HG03095 (cell line): Measurements from ENCODE around the gene CBFA2T3.

Experiments
- ATAC-seq: cut with Tn5 transposase; IDR thresholded peaks from one replicate; pipeline ENCODE4 v1.9.1; 2021; ENCODE audit warnings: moderate library complexity; ENCODE audit not compliant: unreplicated experiment

The CBFA2T3 gene

GRCh38 chr16:88940862-88941817 is 35.9 kb downstream of the CBFA2T3 start:
- ATAC-seq: peak; percentile 37

- no peak for ATAC-seq
Measured at GRCh38 chr16:88939972-88940861, 36.8 kb downstream of the CBFA2T3 start.

- no peak for ATAC-seq
Measured at GRCh38 chr16:88939245-88939971, 37.6 kb downstream of the CBFA2T3 start.

GRCh38 chr16:88938777-88939244 is 38.2 kb downstream of the CBFA2T3 start:
- no peak for ATAC-seq

- ATAC-seq: no peak
Measured at GRCh38 chr16:88938119-88938776, 38.8 kb downstream of the CBFA2T3 start.

- ATAC-seq: no peak
Measured at GRCh38 chr16:88937206-88937621, 39.8 kb downstream of the CBFA2T3 start.

- ATAC-seq: no peak
Measured at GRCh38 chr16:88936556-88937205, 40.3 kb downstream of the CBFA2T3 start.

- no peak for ATAC-seq
Measured at GRCh38 chr16:88936008-88936555, 40.9 kb downstream of the CBFA2T3 start.

GRCh38 chr16:88934066-88934667 is 42.8 kb downstream of the CBFA2T3 start:
- no peak for ATAC-seq

- ATAC-seq: no peak
Measured at GRCh38 chr16:88932929-88933328, 44.1 kb downstream of the CBFA2T3 start.

GRCh38 chr16:88931936-88932335 is 45.1 kb downstream of the CBFA2T3 start:
- ATAC-seq: no peak

- no peak for ATAC-seq
Measured at GRCh38 chr16:88931373-88931900, 45.6 kb downstream of the CBFA2T3 start.

- ATAC-seq: no peak
Measured at GRCh38 chr16:88930716-88931115, 46.3 kb downstream of the CBFA2T3 start.

- ATAC-seq: no peak
Measured at GRCh38 chr16:88929091-88929445, 47.9 kb downstream of the CBFA2T3 start.

GRCh38 chr16:88928405-88929090 is 48.5 kb downstream of the CBFA2T3 start:
- ATAC-seq: no peak

GRCh38 chr16:88927661-88928060 is 49.3 kb downstream of the CBFA2T3 start:
- no peak for ATAC-seq

GRCh38 chr16:88927010-88927409 is 50.0 kb downstream of the CBFA2T3 start:
- ATAC-seq: no peak

GRCh38 chr16:88926374-88926990 is 50.5 kb downstream of the CBFA2T3 start:
- no peak for ATAC-seq
